Gastrocnemius medialis (tissue), 4 donors: ENCODE data around the gene IQSEC1. TPM values are rescaled to one million over a fixed set of nuclear protein-coding genes. Genes with fewer than 3 reads are reported as not detected.
A peak's percentile ranks its signal among the peaks of the same experiment; 100 is the strongest.

Experiments
- ATAC-seq, 2 donors: fragments of 150-250 bp; one replicate each; pipeline ENCODE4 v1.9.1; 2016
- DNase-seq, 2 donors: peaks; one replicate each; pipeline ENCODE4 v3.0.0-alpha.2; 2019
- H3K27ac ChIP-seq, 4 donors: fragments of 200-600 bp; sonication (generic); 1 replicate in 1 of 4; 2 replicates in 3 of 4; pipeline ENCODE4 v1.5.1; 2016 to 2018; ENCODE audit warnings: mild to moderate bottlenecking in 2 of 4, moderate library complexity in 1 of 4
- H3K27me3 ChIP-seq, 3 donors: fragments of 200-600 bp; sonication (generic) in 2 of 3; 1 replicate in 1 of 3; 2 replicates in 2 of 3; pipeline versions ENCODE4 v1.5.1 to v1.6.0; 2016 to 2019; ENCODE audit warnings: mild to moderate bottlenecking in 1 of 3, moderate library complexity in 1 of 3
- H3K36me3 ChIP-seq, 2 donors: fragments of 200-600 bp; sonication (generic) in 1 of 2; one replicate each; pipeline ENCODE4 v1.5.1; 2017 to 2018
- H3K4me1 ChIP-seq, 2 donors: fragments of 200-600 bp; sonication (generic) in 1 of 2; one replicate each; pipeline ENCODE4 v1.5.1; 2016 to 2017; ENCODE audit warnings: mild to moderate bottlenecking in 2 of 2
- H3K4me3 ChIP-seq, 4 donors: fragments of 200-600 bp; sonication (generic) in 3 of 4; 1 replicate in 1 of 4; 2 replicates in 3 of 4; pipeline ENCODE4 v1.5.1; 2016 to 2019; ENCODE audit warnings: mild to moderate bottlenecking in 2 of 4
- H3K9me3 ChIP-seq, 3 donors: fragments of 200-600 bp; sonication (generic) in 2 of 3; 1 replicate in 1 of 3; 2 replicates in 2 of 3; pipeline ENCODE4 v1.5.1; 2016 to 2019
- POLR2A ChIP-seq, 2 donors: fragments of 450-650 bp; IDR thresholded peaks; one replicate each; pipeline ENCODE4 v1.6.1; 2017; ENCODE audit warnings: antibody characterized with exemption in 2 of 2, mild to moderate bottlenecking in 2 of 2, moderate library complexity in 2 of 2
- in situ Hi-C, 4 donors: fragments of 200-750 bp; cut with MboI; loops; one replicate each; pipeline versions ENCODE4 v1.15.0 to v1.8.0; 2017; ENCODE audit warnings: low sequenced_read_pairs in 4 of 4
- intact Hi-C: fragments of 100-400 bp; cut with DNase I; formaldehyde crosslinking; loops from one replicate; pipeline ENCODE4 v1.15.1; 2023; ENCODE audit warnings: low total_unique reads
- total RNA-seq, 4 donors: library from RNA; depleted of rRNA; stranded (reverse); fragments of >200 nt; gene quantifications; one replicate each; pipeline versions ENCODE4 v1.1.0 to v1.2.3, GENCODE V29; 2016
- TF ChIP-seq, protein P1 (sequence below), 5 experiments: fragments of 450-650 bp in 3 of 5; fragments of 200-600 bp in 2 of 5; sonication (generic) in 2 of 5; IDR thresholded peaks in 4 of 5; conservative IDR thresholded peaks in 1 of 5; 1 replicate in 4 of 5; 2 replicates in 1 of 5; pipeline ENCODE4 v1.5.1; 2016 to 2019; ENCODE audit warnings: antibody characterized with exemption in 5 of 5, mild to moderate bottlenecking in 3 of 5, moderate library complexity in 3 of 5

IQSEC1 gene
- total RNA-seq, 4 donors from 2014 or later = 15.2 to 31.3 (median 28.0) TPM

DNA sequence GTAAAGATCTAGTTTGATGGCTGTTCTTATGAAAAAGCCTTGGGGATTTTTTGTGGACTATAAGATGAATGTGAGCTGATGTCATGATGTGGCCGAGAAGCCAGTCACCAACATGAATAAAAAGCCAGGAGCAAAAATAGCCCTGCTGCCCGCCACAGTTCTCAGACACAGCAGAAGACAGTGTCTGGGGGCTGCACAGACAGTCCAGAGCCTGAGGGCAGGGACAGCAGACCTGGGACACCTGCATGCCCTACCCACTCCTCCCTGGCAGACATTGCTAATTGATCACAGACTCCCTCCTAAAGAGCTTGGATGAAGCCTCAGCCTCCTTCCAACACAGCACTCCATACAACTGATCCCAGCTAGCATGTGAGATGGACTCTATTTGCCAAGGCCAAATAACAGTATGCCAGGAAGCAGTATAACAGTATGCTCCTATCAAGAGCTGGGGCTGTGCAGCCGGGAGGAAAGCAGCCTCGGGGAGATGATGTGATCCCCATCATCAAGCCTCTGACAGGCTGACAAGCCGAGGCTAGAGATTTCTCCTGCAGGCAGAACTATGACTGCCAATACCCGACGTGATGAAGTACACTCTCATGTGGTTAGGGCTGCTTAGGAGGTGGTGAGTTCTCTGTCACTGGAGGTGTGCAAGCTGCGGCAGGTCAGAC, 126.4 kb downstream of the IQSEC1 start:
- no peak for ATAC-seq
- TF ChIP-seq, protein P1, sequence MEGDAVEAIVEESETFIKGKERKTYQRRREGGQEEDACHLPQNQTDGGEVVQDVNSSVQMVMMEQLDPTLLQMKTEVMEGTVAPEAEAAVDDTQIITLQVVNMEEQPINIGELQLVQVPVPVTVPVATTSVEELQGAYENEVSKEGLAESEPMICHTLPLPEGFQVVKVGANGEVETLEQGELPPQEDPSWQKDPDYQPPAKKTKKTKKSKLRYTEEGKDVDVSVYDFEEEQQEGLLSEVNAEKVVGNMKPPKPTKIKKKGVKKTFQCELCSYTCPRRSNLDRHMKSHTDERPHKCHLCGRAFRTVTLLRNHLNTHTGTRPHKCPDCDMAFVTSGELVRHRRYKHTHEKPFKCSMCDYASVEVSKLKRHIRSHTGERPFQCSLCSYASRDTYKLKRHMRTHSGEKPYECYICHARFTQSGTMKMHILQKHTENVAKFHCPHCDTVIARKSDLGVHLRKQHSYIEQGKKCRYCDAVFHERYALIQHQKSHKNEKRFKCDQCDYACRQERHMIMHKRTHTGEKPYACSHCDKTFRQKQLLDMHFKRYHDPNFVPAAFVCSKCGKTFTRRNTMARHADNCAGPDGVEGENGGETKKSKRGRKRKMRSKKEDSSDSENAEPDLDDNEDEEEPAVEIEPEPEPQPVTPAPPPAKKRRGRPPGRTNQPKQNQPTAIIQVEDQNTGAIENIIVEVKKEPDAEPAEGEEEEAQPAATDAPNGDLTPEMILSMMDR (IDR thresholded peaks at IDR 0.05 in 4 of 5, conservative IDR thresholded peaks at IDR 0.05 in 1 of 5) = no peak
- no peak for TF ChIP-seq POLR2A (IDR thresholded peaks at IDR 0.05)
- no peaks in the 10 kb centered on the region for H3K36me3 ChIP-seq
- intact Hi-C loops = no loop called here
- no peak overlapping the region for H3K27ac ChIP-seq
- in situ Hi-C loops = no loop called here
- peaks cover 76 to 79% of the 10 kb centered on the region in 2 donors for H3K4me1 ChIP-seq
- no peak overlapping the region for H3K4me3 ChIP-seq
- H3K27me3 ChIP-seq = no peaks in the 10 kb centered on the region
- H3K9me3 ChIP-seq = no peaks in the 10 kb centered on the region
- DNase-seq = no peak

DNA sequence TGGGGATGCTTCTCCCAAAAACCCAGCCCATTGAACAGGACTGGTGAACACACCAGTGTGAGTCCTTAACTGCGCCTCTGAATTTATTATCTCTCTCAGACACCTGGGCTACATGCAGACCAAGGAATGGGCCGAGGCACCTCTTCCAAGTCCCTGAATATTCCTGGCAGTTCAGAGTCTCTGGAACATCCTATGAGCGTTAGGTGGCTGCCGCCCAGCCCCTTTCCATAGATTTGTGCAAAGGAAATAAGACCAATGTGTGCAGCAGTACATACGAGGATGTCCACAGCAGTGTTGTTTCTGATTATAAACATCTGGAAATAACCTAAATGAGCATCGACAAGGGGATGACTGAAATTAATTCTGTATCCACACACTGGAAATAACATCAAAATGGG, 127.0 kb downstream of the IQSEC1 start:
- no peak for ATAC-seq

DNA sequence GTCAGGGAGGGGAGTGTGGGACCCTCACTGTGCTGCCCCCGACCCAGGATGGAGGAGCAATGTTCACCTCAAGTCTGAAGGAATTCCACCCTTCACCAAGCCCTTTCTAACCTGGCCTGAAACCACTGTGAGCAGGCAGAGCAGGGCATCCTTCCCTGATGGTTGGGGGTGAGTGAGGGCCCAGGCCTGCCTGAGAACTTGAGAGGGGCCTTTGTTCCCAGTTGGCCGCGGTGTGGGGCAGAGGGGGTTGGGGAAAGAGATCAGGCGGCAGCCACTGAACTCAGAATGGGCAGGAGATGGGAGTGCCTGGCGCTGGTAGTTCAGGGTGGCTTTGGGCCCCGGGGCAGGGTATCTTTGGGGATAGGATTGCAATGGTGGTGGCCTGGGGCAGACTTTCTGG, 128.4 kb downstream of the IQSEC1 start:
- in situ Hi-C loops = no loop called here
- H3K4me3 ChIP-seq = no peak overlapping the region
- no peak for DNase-seq
- peaks cover 0 to 9% of the 10 kb centered on the region in 2 donors for H3K36me3 ChIP-seq
- no peak for ATAC-seq
- intact Hi-C loops = no loop called here
- H3K4me1 ChIP-seq = peaks cover 78 to 82% of the 10 kb centered on the region in 2 donors
- no peak overlapping the region for H3K27ac ChIP-seq
- TF ChIP-seq, protein P1 (IDR thresholded peaks at IDR 0.05 in 4 of 5, conservative IDR thresholded peaks at IDR 0.05 in 1 of 5) = no peak
- no peak for TF ChIP-seq POLR2A (IDR thresholded peaks at IDR 0.05)
- H3K9me3 ChIP-seq = no peaks in the 10 kb centered on the region
- no peaks in the 10 kb centered on the region for H3K27me3 ChIP-seq

More for the DNA sequence above, 127.0 kb downstream of the IQSEC1 start:
- intact Hi-C loops (no loop called here), in situ Hi-C loops (no loop called here)
- TF ChIP-seq POLR2A (IDR thresholded peaks at IDR 0.05) = no peak
- TF ChIP-seq, protein P1 (IDR thresholded peaks at IDR 0.05 in 4 of 5, conservative IDR thresholded peaks at IDR 0.05 in 1 of 5) = no peak
- H3K4me3 ChIP-seq = no peak overlapping the region
- H3K27me3 ChIP-seq = no peaks in the 10 kb centered on the region
- H3K9me3 ChIP-seq = no peaks in the 10 kb centered on the region
- H3K27ac ChIP-seq = peak overlapping the region in 1 of 4 donors; percentile 18
- peaks cover 76 to 79% of the 10 kb centered on the region in 2 donors for H3K4me1 ChIP-seq
- no peak for DNase-seq
- peaks cover 0 to 4% of the 10 kb centered on the region in 2 donors for H3K36me3 ChIP-seq

DNA sequence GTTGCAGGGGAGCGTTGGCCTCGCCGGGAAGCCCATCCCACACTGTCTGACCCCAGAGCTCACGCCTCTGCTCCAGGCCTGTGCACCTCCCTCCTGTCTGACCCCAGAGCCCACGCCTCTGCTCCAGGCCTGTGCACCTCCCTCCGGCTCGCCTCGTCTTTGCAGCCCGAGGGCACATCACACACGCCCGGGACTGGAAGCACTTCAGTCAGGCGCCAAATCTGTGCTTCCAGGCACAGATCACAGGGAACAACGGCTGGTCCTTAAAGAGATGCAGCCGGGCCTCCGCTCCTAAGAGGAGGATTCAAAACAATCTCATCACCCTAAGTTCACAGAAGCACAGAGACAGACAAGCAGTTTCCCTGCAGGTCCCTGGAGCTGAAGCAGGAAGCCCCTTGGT, 128.8 kb downstream of the IQSEC1 start:
- H3K9me3 ChIP-seq = no peaks in the 10 kb centered on the region
- H3K27me3 ChIP-seq = no peaks in the 10 kb centered on the region
- H3K4me1 ChIP-seq = peaks cover 74 to 81% of the 10 kb centered on the region in 2 donors
- no peak overlapping the region for H3K27ac ChIP-seq
- H3K36me3 ChIP-seq = peaks cover 0 to 9% of the 10 kb centered on the region in 2 donors
- in situ Hi-C loops (no loop called here), intact Hi-C loops (no loop called here)
- H3K4me3 ChIP-seq = no peak overlapping the region
- no peak for TF ChIP-seq POLR2A (IDR thresholded peaks at IDR 0.05)
- TF ChIP-seq, protein P1 (IDR thresholded peaks at IDR 0.05 in 4 of 5, conservative IDR thresholded peaks at IDR 0.05 in 1 of 5) = no peak
- DNase-seq = no peak
- no peak for ATAC-seq
